ENCODE measurements around the gene ABCB6.

GRCh38 chr2:219245899-219246230 is 27.1 kb upstream of the ABCB6 start:
- no peak for TF ChIP-seq CTCF (conservative IDR thresholded peaks at IDR 0.05 in 1 of 2, IDR thresholded peaks at IDR 0.05 in 1 of 2; ENCODE audit: extremely low read depth in 1 of 2, insufficient read depth in 1 of 2, low read depth in 1 of 2, low read length in 2 of 2)
- TF ChIP-seq EZH2 (IDR thresholded peaks at IDR 0.05; ENCODE audit: borderline replicate concordance, low read length): no peak
